ENCODE results near the gene ALX4.

ALX4 gene

GRCh38 chr11:44270403-44271273 lies 39.3 kb downstream of the ALX4 start:
- no peak for DNase-seq (ENCODE audit: insufficient read length, low spot score)
- FAIRE-seq, result no peak

GRCh38 chr11:44269369-44270351 lies 40.3 kb downstream of the ALX4 start:
- DNase-seq (ENCODE audit: insufficient read length, low spot score), result no peak
- FAIRE-seq, result no peak

DNA sequence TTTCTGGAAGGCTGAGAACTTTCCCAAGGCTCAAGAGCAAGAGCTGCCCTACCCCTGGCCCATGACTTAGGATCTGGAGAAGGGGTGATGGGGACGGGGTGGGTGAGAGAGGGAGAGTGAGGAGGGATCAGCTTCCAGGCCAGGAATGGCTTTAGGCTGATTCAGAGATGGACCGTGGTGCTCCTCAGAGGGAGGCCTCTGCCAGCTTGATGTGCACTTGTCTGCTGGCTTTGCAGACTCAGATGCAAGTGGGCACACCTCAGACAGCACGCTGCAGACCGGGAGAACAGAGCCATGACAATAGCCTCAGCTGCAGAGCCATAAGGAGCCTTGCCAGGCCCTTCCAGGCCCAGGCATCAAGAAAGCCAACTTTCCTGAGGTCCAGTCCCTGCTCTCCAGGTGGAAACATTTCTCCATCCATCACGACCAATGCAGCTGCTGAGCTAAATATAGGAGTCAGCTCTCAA lies 41.3 kb downstream of the ALX4 start:
- no peak for DNase-seq (ENCODE audit: insufficient read length, low spot score)
- no peak for FAIRE-seq

DNA sequence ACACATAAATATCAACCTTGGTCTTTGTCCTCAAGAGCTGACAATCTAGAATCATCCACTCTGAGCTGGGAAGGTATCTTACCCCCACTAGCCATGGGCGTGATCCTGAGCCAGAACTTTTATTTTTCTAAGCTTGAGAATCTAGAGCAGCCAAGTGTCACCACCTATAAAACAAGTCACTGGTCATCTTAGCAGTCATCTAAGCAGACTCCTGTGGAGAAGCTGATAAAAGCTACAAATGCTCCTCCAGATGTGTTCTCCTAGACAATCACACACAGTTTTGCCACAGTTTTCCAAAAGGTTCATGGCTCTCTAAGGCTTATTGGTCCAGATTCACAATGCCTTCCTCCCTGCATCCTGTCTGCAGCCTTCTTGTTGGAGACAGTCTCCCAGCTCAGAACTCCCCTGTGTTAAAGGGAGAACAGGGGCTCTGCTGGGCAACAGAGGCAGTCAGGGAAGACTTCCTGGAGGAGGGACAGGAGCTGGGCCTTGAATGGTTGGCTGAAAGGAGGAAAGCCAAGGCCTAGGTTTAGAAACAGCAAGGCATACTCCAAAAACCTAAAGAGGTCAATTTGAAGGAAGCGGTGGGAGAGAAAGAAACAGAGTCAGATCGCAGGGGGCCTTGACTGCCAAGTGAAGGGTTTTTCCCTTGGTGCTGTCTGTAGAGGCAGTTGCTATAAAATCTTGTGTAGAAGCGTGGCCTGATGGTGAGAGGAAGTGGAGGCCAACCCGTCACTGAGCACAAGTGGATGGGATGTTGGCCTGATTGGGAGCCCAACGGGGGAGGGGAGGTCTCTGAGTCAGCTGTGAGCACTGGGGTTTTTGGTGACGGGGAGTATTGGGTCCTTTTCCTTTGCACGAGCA lies 42.0 kb downstream of the ALX4 start:
- DNase-seq (ENCODE audit: insufficient read length, low spot score) (no peak), FAIRE-seq (no peak)

DNA sequence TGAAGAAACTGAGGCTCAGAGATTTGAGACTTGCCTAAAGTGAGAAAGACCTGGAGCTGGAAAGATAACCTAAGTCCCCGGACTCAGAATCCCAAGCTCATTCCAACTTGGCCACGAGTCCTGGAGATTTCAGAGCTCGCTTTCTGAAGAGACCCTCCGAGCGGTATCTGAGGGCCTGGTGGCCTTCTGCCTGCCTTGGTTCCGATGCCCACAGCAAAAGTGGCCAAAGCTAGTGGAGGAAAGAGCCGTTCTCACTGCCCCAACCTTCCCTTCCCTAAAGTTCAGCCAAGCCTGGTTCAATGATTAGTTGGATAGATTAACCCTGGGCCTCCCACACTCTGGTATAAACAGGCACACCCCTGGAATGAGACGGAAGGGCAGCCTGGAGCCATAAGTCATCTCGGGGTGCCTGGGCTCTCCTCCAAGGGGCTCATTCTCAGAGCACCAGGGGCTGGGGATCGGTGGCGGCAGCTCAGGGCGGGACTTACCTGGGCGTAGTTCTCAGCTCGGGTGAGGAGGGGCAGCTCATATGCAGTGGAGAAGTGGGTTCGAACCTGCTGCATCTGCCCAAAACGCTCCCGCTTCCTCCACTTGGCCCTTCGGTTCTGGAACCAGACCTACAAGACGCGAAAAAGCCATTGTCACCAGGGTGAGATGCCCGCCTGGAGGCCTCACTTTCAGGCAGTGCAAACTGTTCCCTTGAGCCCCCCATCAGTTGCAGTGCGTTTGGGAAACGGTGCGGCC lies 42.8 kb downstream of the ALX4 start:
- no peak for FAIRE-seq

DNA sequence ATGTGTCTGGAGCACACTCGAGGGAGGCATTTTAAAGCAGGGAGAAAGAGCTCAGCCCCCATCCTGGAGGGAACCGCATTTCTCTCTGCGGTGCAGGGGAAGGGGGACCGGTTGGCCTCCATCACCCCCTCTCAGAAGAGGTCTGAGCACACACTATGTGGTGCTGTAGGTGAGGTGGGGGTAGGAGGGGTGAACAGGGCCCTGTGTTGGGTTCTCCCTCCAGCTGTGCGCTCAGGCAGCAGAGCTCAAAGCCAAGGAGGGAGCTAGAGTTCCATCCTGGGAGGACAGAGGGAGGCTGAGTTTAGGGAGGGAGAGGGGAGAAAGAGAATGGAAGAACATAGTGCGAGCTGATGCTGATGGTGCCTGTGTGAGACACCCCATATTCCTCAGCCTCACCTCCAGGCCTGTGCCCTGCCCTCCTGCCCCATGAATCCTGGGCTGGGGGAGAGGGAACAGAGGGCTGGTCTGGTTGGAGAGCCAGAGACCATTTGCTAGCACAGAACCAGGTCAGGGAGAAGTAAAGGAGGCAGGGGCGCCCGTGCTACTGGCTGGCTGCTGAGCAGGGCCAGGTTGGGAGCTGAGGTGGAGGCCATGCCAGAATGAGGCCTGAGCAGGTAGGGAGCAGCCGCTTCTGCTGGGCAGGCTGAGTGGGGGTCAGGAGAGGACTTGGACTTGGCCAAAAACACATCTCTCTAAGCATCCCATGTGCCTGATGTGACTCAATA lies 43.7 kb downstream of the ALX4 start:
- FAIRE-seq, result no peak
- DNase-seq (ENCODE audit: insufficient read length, low spot score), result no peak

More for the DNA sequence above, 42.8 kb downstream of the ALX4 start:
- DNase-seq (ENCODE audit: insufficient read length, low spot score), result no peak

DNA sequence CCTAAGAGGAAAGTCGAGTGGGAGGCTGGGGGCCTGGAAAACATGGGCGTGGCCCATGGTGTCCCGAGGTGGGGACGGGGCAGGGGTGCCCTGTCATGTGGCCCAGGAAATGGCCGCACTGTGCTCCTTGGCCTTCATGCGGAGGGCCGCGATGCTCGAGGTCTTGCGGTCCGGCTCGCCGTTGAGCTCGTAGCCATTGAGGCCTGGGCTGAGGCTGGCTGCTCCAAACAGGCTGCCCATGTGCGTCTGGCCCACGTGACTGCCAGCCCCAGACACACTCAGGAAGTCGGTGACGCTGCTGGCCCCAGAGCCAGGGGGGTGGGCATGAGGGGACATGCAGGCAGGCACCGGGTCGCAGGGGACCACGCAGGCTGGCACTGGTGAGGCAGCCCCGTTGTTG lies 45.2 kb downstream of the ALX4 start:
- FAIRE-seq, result no peak
- no peak for DNase-seq (ENCODE audit: insufficient read length, low spot score)

GRCh38 chr11:44264438-44264749 lies 45.5 kb downstream of the ALX4 start:
- DNase-seq (ENCODE audit: insufficient read length, low spot score) (no peak), FAIRE-seq (no peak)

GRCh38 chr11:44263738-44264437 lies 46.1 kb downstream of the ALX4 start:
- DNase-seq (ENCODE audit: insufficient read length, low spot score) (no peak), FAIRE-seq (no peak)

DNA sequence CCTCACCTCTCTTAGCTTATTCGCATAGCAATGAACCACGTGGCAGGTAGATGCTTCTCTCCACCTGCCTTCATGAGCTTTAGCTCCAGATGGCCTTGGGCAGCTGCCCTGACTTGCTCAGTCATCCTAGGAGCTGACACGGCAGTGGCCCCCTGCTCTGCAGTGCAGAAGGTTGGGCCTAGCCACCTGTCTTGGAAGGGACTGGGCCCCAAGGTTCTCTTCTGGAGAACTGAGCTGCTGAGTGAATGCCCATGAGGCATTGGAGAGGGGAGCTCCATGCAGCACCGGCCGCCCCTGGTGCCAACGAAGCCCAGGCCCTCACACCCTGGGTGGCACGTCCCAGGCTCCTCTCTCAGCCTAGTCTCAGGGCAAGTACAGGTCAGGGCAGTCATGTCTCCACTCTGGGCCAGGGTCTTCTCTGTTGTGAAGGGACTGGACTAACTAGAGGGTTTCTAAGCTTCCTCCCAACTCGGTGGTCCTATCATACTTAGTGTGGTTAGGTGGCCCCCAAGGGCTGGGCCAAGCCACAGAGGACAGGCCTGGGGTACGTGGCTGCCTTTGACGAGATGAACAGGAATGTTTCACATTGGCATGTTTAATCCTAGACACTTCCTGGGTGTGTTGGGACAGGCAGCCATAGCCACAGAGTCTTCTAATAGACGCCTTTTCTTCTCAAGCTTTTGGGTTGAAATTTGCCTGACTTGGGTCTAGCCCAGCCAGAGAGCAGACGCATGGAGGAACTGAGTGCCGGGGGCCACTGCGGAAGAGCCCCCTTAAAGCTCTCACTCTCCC lies 47.9 kb downstream of the ALX4 start:
- DNase-seq (ENCODE audit: insufficient read length, low spot score) (no peak), FAIRE-seq (no peak)

DNA sequence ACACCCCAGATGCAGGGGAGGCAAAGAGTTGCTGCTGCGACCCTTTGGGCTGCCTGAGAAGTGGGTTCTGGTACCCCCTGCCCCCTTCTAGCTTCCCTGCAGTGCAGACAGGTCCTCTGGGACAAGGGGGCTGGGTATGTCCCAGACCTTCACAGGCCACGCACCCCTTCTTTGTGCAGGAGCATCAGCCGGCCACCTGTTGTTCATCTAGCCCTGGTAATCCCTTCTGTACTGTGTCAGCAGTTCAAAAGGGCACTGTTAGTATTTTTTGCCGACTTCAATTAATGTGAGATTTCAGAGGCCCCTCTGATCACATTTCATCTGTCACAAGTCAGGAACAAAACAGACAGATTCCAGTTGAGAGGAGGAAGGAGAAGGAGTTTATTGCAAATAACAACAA lies 49.9 kb downstream of the ALX4 start:
- FAIRE-seq (no peak), DNase-seq (ENCODE audit: insufficient read length, low spot score) (no peak)

- FAIRE-seq, result no peak
- no peak for DNase-seq (ENCODE audit: insufficient read length, low spot score)
Measured at GRCh38 chr11:44258839-44259420, 51.0 kb downstream of the ALX4 start.

- FAIRE-seq, result no peak
Measured at GRCh38 chr11:44258190-44258489, 51.8 kb downstream of the ALX4 start.

DNA sequence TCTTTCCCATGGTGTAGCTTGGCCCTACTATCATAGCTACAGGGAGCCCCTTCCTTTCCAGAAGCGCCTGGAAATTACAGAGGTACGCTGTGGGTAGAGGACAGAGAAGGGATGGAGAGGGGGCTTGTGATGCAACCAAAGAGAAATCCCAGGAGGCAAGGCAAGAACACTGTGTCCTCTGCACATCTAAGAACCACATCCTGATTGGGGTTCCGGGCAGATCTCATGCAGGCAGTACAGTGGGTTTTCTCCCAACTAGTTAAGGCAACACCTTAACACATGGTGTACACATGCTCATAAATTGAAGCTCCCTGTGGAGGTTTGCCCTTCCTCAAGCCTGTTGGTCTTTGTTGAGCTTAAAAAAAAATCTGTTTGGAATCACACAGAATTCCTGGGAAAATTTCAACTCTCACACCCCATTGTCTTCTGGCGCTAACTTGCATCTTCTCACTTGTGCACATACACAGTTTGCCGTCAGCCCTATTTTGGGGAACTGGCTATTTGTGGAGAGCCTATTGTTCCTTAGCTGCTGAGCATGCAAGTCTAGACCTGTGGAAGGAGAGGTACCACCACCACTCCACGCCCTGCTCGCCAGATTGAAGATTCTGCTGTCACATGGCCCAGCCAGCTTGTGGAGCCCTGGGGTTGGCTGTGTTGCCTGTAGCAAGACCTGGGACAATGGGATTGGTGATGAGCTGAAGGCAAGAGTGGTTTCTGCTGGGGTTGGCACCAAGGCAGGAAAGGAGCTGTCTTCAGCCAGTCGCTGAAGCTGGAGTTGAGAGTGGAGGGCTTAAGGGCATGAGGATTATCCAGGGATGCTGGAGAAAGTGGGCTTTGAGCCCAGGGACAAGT lies 52.4 kb downstream of the ALX4 start:
- FAIRE-seq (peak; percentile 56), DNase-seq (ENCODE audit: insufficient read length, low spot score) (no peak)

More at GRCh38 chr11:44258190-44258489, 51.8 kb downstream of the ALX4 start:
- DNase-seq (ENCODE audit: insufficient read length, low spot score), result no peak

- no peak for DNase-seq (ENCODE audit: insufficient read length, low spot score)
- no peak for FAIRE-seq
Measured at GRCh38 chr11:44256673-44257291, 53.2 kb downstream of the ALX4 start.

DNA sequence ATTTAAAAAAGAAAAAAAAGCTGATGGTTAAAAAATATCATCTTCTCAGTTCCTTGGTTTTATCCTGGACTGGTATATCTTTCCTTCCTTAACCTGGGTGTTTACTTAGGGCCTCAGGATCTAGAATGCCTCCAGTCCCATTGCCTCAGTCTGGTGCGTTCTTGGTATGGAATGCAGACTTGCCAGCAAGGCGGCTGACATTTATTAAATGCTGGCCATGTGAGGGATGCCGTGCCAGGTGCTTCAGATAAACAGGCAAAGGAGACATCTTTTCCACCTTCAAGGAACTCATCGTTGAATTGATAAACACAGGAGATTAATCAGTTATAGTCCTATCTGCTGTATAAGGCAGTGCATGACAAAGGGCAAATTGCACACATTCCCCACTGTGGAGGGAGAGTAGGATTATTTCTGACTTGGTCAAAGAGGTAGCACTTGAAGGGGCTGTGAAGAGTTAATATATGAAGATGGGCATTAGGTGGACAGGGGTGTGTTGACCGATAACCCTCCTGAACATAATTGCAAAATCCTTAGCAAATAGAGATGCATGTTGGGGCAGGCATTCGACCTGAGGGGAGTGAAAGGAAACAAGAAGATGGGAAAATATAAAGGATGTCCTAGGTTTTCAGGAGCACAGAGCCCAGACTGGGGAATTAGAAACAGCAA lies 54.4 kb downstream of the ALX4 start:
- DNase-seq (ENCODE audit: insufficient read length, low spot score) (no peak), FAIRE-seq (no peak)

Data from GM19239 (cell line).